Measurements from ENCODE around the gene SSBP3.
A peak's percentile ranks its signal among the peaks of the same experiment; 100 is the strongest.

The SSBP3 gene

DNA sequence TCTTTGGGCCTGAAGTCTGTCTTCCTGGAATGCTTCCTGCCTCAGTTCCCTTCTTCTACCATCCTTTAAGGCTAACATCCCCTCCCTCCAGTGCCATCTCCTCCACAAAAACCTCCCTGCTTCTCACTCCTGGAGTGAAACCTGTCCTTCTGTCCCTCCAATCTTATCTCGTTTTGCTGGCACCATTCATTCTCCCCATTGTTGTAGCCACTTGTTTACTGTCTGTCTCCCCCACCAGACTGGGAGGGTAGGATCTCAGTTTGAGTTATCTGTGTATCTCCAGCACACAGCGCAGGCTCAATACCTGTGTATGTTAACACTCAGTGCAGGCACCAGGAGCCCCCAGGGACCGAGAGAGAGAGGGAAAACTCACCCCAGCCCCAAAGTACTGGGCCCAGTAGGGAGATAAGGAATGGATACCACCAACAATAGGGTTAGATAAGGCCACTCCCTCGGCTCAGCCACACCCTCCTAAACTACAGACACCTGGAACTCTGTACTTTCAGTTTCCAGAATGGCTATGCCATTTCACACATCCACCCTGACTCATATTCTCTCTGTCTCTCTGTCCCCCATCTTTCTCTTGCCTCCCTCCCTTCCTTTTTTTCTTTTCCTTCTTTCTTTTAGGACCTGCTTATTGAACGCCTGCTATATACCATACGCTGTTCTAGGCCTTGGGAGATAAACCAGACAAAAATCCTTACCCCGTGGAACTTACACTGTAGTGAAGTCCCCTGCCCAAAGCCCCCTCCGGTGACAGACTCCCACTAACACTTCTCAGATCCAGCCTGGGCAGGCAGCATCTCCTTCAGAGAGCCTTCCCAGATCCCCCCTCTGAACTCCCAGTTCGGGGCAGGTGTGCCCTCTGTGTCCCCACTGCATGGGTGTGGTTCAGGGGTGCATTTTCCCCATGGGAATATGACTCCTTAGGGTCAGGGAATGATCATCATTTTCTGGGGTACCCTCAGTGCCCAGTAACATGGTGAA is 3.3 kb upstream of the SSBP3 start:
- no peak for DNase-seq

DNA sequence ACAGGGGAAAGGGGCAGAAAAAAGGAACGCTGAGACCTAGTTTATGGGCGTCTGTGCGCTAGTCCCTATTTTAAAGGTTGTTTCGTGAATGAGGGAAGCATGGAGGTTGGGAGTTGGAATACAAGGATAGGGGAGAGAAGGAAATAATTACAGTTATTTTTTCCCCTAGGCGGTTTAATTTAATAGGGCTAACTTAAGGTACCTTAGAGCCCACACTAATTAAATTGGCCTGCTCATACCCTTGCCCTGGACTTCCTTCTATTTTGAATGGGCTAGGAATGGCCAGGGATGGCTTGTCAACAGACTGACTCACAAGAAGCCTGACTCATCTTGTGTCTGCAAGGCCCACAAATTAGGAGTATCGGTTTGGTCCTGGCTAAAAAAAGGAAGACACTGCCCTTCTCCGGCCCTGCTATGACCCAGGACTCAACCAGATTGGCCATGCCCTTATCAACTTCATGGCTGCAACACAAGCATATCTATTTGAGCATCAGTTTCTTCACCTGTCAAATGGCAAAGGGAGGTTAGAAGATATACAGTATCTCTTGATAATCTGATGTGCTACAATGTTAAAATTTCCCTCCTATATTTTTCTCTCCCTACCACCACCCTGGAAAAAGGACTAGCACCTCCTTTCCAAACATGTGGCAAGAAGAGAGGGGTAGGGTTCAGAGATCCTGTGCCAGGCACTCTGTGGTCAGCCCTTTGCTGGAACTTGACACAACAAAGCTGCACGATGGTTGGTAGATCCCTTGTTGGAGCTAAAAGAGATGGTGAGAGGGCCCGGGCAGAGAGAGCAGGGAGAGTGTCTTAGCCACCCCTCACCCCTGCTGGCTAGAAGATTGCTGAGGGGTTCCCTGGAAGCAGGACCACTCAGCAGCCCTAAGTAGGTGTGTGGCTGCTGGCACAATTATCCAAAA is 2.2 kb upstream of the SSBP3 start:
- no peak for DNase-seq

- DNase-seq: peak; percentile 63
Observed at GRCh38 chr1:54407404-54408146, 1.4 kb upstream of the SSBP3 start.

GRCh38 chr1:54407154-54407403 is 885 bp upstream of the SSBP3 start:
- DNase-seq: no peak

- DNase-seq: no peak
Observed at GRCh38 chr1:54405898-54406293, 298 bp downstream of the SSBP3 start.

GRCh38 chr1:54404939-54405897 is 976 bp downstream of the SSBP3 start:
- DNase-seq: no peak

DNA sequence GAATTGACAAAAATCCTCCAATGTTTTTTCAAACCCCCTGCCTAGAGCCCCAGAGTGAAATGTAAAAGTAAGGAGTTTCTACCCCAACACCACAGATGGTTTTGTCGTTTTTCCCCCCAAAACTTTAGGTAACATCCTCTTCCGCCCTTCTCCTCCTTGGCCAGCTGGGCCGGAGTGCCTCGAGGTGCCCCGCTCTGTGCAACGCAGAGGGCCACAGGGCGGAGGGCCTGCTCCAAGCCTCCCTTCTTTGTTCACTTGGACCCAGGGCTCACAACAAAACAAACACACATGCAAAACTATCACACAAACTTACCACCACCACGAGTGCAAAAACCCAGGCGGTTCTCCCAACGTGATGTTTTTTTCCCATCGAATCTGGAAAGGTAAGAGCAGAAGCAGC is 1.9 kb downstream of the SSBP3 start:
- no peak for DNase-seq

DNA sequence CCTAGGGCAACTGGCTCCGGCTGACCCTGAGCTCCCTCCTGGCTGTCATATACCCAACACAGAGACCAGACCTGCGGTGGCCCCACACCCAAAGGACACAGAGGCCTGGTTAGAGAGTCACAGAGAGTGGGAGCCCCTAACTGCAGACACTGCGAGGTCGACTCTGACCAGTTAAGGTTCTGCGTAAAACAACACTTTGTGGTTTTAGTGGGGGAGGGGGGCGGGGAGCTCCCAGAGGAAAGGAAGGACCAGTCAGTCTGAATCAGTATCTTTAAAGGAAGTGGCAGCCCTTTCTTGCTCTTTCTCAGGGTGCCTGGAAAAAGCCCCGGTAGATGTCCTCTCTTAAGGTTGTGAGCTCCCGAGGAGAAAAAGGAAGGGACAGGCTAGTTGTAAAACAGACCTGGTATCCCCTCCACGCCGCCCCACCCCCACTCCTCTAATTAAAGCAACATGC is 2.4 kb downstream of the SSBP3 start:
- no peak for DNase-seq

GRCh38 chr1:54403405-54403804 is 2.8 kb downstream of the SSBP3 start:
- no peak for DNase-seq

GRCh38 chr1:54402896-54403295 is 3.3 kb downstream of the SSBP3 start:
- no peak for DNase-seq

DNA sequence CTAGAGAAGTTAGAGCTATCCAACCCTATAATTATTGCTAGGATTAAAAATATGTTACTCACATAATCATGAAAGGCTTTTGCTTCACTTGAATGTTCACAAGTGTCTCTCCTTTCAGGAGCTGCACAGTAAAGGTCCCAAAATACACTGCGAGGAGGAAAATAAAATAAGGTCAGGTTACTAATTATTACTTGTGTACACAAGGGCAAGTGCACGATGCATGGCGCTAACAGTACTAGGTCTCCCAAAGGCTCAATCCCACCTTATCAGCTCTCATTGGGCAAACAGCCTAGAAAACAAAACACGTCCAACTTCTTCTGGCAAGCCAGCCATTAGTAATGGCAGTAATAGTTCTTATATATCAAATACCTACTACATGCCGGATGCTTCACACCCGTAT is 4.4 kb downstream of the SSBP3 start:
- DNase-seq: no peak

GRCh38 chr1:54400329-54400728 is 5.9 kb downstream of the SSBP3 start:
- no peak for DNase-seq

DNA sequence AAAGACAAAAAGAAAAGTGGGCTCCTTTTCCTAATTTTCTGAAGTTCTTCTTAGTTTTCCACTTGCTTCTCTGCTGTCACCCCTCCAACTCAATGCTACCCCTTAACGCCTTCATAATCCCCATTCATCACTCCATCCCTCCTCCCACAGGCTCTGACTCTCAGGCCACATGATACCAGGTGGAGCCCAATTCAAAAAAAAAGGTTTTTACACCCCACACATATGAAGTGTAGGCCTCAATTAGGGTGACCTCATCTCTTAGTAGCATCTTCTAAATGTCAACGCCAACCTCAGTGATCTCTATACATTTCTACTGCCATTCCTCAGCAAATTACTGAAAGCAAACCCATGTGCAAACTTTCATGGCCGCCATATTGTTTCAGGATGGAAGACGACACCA is 6.4 kb downstream of the SSBP3 start:
- no peak for DNase-seq

DNA sequence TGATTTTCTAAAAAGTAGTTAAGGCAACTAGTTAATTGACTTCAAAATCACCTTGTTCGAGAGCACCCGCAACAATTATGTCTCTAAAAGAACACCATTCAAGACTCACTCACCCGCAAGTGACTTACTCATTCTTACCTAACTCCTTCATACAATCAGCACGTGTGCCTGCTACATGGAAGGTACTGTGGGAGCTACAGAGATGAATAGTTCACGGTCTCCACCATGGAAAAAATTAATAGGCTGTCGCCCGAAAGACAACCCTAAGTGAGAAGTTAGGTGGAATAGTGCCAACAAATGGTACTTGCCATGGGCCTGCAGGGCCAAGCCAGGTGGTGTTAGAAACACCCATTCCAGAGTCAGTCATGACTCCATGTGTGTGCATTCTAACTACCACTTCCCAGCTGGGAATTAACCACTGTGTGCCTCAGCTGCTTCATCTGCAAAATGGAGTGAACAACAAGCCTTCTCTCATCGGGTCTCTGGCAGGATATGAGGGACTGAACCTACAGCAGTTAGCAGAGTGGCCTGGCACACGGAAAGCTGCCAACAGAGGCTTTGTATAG is 7.1 kb downstream of the SSBP3 start:
- DNase-seq: no peak

DNA sequence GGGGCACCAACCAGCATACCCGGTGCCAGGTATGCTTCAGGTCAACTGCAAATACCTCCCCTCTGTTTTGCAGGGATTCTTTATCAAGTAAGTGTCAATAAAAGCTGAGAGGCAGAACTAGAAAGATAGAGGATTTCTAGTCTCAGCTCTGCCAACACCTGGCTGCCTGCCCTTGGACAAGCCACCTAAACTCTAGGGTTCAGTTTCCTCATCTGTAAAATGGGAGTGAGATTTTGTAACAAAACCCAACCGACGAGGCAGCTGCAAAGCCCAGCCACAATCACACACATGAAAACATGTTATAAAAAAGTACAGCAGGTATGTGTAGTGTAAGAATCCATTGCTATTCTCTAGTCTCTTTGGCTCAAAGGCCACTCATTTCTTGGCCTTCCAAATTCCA is 8.2 kb downstream of the SSBP3 start:
- no peak for DNase-seq

DNA sequence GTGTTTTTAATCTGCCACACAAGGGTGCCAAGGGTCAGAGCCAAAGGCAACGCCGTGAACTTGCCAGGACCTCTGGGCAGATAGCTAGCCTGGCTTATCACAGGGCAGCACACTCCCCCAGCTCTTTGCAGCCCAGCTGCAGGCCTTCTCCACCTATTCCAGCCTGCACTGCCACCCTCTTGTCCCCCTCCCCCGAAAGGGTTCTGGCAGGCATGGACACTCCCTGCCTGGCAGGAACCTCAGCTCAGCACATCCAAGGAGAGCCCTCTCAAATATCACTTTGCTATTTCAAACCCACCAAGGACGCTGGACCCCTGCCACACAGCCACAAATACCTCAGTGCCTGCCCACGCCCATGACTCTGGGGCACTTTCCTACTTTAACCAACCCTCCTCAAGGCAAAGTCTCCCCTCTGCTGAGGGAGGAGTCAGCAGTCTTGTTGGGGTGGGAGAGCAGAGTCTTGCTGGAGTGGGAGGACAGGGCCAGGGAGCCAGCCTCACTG is 9.1 kb downstream of the SSBP3 start:
- no peak for DNase-seq

DNA sequence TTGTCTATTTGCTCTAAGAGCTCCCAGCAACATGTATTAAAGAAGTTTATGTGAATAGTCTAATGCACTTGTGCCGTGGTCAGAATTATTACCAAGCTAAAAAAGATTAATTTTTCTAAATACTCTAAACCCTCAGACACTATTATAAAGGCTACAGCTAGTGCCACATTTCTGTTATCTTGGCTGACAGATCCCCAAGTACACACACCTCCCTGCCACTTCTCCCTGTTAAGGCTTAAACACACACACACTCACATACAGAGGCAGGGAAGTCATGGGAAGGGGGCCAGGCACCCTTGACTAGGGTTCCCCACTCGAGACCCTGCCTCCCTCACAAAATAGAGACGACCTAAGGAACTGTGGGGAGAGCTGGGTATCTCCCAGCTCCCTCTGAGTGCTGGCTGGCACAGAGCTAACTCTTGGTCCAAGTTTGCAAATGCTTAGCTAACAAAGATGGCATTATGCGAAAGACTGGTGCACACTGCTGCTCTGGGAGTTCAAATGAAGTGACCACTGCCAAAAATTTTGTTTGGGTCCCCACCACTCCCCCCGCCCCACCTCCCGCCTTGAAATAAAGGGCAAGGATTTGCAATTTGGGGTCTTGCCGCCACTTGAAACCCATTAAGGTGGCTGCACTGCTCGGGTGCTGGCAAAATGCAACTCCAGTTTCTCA is 9.8 kb downstream of the SSBP3 start:
- no peak for DNase-seq

DNA sequence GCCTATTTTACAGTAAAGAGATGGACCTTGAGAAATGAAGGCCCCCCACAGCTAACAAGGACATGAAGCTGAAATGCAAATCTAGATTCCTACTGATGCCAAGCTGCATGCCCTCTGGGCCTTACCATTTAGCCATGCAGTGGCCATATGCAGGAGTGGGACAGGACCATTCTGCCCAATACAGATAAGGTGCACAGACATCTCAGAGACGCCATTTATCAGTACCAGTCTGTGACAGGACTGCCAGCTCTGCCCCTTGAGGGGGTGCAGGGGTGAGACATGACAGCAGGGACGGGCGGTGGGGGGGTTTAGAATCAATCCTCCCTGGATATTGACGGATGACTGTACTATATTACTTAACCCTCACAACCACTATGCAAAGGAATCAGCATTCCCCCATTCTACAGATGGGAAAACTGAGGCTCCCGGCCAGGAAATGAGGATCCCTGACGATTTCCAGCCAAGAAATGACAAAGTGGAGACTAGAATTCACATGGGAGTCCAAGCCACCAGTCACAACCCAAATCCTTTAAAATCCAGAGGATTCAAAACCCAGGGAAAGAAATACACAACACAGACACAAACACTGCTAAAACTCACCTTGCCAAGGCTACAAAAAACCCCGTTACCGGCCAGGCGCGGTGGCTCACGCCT is 10.8 kb downstream of the SSBP3 start:
- DNase-seq: no peak

DNA sequence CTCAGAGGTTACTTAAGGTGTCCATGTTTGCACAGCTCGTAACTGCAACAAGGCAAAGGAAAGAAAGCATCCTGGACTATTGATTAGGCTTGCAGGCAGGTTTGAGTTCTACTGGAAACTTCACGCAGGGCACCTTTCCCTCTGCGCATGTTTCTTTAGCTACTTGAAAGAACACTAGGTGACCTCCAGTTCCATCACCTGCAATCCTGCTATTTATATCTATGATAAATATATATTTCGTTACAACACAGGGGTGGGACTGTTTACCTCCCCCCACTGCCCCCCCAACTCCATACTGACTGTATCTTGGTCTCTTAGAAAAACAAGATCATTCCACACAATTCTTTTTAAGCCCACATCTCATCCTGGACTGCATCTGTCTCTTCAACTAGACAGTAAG is 12.1 kb downstream of the SSBP3 start:
- no peak for DNase-seq

- DNase-seq: no peak
Observed at GRCh38 chr1:54392401-54392800, 13.8 kb downstream of the SSBP3 start.
